GM18861 (cell line): ENCODE measurements around the gene MRPS6.

ENCODE experiments used
- ATAC-seq: cut with Tn5 transposase; IDR thresholded peaks from one replicate; pipeline ENCODE4 v1.9.1; 2021; ENCODE audit not compliant: unreplicated experiment

MRPS6 gene

DNA sequence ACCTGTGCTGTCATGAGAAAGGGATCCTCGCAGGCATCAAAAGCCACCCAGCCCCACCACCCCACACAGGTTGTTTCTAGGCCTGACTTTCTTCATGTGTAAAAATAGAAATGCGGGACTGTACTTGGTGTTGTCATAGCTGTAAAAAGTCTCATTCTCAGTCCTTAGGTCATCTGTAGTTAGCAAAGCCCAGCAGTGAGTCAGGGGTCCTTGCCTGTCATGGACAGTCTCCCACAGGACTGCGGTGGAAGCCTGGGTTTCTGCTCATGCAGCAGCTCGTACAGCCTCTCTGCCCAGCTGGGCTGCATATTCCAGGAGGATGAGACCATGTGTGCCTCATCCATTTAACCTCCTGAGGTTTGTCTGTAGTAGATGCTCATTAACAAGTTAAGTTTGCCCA is 58.2 kb downstream of the MRPS6 start:
- ATAC-seq: no peak

DNA sequence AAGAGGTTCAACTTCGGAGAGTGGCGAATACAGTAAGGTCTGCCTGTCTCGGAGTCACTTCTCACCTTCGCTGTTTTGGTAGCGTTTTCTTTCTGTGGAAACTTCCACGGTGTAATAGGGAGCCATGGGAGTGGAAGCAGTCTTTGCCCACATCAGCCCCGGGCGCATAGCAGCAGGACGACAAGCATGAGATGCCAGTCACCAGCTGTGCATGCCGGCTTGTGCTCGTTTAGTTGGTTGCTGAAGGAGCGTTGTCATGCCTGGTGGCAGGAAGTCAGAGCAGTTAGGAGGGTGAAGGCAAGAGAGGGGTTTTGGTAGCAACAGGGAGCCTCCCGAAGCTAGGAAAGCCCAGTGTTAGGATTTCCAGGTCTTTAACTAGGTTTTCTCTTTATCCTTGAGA is 58.8 kb downstream of the MRPS6 start:
- no peak for ATAC-seq

DNA sequence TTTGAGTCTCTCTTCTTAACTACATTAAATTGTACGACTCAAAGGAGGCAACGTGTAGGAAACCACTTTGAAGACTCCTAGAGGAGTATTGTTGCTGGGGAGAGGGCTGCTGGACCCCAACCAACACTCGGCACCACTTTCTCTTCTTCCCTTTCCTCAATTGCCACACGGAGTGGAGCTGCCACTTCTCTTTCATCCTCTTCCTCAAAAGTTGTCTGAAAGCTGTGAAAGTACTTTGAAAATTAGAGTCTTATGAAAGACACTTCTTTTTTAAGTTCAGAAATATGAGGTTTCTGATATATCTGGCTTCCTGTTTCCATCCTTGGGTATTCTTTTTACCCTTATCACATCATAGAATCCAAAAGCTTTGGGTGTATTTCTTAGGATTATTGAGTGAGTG is 59.5 kb downstream of the MRPS6 start:
- ATAC-seq: no peak

DNA sequence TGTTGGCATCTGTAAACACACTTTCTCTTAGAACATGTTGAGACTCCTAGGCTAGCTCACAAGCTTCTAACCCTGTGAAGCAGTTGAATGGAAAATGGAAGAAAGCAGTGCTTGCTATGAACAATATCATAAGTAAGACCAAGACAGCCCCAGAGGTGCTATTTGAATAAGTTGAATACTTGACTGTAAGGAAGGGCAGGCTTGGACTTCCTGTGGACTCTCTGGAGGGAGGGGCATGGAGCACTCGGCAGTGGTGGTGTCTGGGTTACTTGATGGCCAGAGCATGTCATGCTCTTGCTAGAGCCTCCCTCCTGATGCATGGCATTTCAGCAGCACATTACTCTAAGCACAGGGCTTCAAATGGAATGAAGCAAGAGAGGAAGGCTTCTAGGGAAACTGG is 60.0 kb downstream of the MRPS6 start:
- no peak for ATAC-seq

DNA sequence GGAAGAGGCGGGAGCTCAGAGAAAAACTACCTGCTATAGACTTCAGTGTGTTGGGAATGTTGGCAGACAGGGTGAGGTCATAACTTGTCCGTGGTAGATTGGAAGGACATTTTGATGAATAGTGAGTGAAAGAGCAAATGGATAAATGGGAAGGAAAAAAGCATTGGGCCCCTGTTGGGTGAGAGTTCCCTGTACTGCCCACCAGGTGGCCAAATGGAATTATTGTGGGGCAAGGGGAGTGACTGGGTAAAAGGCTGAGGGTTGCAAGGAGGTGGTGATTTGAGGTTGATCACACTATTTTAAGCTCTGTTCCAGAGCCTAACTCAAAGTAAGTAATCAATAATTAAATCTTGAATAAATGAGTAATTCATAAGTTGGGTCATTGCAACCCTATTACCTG is 60.4 kb downstream of the MRPS6 start:
- ATAC-seq: no peak

DNA sequence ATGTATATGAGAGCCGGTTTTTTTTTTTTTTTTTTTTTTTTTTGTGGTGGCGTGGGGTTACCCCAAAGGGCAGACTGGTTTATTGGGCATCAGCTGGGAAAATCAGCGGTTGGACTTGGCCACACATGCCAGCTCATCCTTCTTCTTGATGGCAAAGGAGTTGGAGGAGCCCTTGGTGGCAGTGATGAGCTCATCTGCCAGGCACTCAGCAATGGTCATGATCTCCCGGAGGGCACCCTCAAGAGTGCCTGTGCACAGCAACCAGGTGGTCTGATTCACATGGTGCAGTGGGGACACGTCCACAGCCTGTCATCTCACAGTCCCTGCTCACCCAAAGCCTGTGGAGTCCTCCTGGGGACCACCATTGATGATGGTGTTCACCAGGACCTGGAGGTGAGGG is 62.0 kb downstream of the MRPS6 start:
- no peak for ATAC-seq

DNA sequence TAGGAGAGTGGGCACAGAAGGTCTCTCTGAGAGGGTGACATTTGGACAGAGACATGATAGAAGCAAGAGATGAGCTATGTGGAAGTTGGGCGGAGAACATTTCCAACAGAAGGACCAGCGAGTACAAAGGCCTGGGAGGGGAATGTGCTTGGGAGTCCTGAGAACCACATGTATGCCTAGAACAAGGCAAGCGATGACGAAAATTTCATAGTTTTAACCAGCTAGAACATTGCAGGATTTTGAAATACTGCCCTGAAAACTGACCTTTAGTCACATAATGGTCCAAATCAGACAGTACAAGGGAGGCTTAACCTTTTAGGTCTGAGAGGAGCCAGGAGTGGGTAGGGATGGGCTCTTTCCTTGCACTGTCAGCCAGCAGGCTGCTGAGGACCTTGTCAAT is 68.0 kb downstream of the MRPS6 start:
- ATAC-seq: no peak

DNA sequence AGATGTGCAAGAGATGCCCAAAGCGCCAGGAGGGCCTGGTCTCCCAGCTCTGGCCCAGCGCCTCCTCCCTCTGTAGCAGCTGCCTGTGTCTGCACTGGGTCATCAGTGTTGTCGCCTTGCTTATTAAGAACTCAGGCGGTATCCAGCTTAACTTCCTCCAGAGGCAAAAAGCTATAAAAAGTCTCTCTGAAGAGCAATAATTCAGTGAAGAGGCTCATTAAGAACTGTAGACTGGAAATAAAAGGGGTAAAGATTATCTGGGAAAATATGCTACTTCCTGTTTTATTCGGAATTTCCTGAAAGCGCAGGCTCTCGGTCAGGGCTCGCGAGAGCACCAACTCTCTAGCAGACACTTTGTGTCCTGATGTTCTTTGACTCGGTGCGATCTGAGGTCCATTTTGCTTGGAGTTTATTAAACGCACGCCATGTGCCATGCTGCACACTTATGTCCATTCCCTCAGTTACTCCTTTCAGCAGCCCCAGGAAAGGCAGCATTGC is 70.4 kb downstream of the MRPS6 start:
- no peak for ATAC-seq

DNA sequence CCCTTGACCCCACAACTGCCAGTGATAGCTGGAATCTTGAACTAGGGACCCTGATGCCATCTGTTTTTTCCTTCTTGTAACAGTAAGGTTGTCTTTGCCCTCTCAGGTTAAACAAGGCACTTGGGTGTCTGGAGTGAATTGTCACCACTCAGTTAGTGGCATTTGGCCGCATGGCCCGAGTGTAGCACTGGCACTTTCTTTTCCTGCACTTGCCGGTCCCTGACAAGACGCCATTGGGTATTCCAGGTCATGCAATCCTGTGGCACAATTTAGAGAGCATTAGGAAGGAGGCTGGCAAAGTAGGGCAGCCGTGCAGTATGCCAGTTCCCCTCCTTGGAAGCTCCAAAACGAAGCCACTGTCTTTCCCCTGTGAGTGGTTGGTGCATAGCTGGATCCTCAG is 70.8 kb downstream of the MRPS6 start:
- no peak for ATAC-seq

DNA sequence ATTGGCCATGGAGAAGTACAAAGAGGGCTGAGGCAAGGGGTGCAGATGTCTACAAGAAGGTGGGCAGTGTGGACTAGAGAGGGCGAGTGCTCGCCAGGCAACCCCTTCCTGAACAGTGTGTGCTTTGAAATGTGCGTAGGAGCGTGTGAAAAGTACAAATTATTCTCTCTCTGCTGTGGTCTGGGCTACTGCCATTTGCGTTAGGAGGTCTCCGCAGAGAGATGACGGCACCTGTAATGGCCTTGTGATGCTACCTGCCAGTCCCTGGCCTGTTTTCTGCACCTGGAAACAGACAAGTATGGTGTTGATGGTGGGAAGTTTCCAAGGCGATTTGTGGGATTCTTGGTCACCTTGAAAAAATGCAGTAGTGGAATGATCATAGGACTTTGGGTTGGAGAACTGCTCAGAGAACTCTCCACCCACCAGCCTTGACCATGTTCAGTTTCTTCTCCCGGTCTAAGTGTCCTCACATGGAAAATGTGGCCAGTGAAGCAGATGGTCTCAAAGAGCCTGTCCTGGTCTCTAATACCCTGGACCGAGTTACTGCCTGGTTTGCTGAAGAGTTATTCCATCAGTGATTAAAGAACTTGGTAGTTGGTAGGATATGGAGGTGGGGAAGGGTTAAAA is 74.5 kb downstream of the MRPS6 start:
- no peak for ATAC-seq

DNA sequence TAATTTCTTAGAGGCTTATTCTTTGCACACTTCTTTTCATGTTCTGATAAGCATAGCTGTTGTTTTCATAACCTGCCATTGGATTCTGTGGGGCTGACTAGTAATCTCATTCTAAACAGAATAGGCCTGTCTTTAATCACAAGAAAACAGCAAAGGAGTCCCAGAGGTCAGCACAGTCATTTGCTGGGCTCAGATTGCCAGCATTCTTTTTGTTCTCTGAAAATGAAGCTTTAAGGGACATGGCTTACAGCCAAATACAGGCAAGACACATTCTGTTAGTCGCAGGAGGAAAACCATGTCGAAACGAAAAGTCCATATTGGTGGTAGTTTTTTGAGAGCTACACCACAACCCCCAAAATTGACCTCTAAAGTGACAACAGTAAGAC is 75.0 kb downstream of the MRPS6 start:
- ATAC-seq: no peak

DNA sequence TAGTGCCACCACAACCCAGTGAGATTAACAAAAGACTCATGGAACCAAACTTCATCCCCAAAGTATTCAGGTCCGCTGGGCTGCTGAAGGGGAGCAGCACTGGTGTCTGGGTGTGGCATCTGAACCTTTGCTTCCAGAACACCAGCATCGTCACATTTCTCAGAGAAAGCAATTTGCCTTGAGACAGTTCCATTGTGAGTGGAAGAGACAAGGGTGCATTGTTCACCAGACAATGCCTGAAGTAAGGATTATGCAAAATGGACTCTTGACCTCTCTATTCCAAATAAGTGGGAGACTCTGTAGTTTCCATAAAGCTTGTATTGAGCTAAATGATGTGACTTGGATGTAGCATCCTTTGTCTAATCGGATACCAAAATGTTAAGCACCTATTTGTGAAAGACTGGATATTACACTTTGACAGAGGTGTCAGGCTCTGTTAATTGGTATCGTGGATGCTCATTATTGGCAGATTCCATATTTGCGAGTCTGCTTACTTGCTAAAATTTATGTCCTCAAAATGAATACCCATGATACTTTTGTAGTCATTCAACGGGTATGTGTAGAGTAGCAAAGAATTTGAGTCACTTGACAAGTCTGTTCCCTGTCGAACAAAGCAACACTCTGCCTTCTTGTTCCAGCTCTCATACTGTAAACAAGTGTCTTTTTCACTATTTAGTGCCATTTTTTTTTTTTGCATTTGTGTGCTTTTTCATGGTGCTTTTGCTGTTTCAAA is 75.6 kb downstream of the MRPS6 start:
- ATAC-seq: no peak

DNA sequence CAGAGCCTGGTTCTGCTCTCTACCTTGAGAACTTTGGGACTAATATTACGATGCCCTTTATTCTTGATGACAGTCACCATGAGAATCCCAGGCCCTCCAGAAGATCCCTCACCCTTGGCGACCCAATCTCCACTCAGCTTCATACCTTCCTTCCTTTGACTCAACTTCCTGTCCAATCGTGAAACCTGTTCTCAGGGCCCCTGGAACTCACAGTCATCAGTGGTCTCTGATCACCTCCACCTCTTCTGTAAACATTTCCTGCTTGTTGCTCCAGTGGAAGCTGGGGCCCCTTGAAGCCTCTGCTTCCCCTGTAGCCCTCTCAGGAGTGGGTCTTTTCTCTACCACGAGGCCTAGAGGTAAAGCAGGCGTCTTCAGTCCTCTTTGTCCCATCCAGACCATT is 79.1 kb downstream of the MRPS6 start:
- no peak for ATAC-seq

DNA sequence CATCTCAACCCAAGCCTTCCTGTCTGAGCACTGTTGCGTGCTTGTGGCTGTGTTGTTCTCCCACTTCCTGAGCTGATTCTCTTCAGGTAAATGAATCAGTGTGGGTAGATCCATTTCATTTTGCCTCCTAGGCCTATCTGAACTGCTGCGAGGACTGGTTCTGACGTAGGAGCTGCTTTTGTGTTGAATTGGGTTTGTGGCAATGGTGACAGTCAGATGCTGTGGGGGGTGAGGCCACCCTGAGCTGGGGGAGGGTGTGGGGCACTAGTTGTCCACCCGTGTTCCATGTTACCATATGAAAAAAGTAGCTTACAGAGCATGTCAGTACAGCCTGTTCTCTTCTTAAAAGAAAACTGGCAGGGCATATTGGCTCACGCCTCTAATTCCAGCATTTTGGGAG is 81.5 kb downstream of the MRPS6 start:
- no peak for ATAC-seq

DNA sequence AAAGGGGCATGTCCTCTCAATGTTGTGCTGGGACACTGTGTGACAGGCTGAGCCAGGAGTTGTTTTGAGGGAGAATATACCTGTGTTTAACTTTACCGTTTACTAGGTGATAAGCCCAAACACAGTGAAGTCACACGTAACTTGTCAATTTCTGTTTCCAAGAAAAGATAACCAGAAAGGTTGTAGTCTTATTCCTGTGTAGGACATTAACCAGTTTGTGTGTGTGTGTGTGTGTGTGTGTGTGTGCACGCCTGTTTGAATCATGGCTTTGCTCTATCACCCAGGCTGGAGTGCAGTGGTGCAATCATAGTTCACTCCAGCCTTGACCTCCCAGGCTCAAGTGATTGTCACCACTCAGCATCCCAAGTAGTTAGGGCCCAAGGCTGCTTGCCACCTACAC is 83.6 kb downstream of the MRPS6 start:
- no peak for ATAC-seq

DNA sequence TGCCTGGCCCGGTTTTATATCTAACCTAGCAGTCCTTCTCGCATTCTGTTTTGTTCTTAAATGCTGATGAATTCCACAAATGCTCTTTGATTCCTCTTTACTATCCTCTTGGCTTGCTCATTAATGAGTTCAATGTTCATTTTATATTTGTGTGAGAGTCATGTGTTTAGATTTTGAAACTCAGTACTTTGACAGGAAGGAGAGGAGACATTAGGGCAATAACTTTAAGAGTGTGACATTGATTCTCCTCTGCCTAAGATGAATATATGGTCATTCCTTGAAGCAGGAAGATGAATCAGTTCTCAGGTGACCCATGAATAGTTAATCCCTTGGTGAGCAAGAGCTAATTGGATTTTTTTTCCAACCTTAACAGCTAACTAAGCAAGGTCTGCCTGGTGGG is 84.1 kb downstream of the MRPS6 start:
- no peak for ATAC-seq

DNA sequence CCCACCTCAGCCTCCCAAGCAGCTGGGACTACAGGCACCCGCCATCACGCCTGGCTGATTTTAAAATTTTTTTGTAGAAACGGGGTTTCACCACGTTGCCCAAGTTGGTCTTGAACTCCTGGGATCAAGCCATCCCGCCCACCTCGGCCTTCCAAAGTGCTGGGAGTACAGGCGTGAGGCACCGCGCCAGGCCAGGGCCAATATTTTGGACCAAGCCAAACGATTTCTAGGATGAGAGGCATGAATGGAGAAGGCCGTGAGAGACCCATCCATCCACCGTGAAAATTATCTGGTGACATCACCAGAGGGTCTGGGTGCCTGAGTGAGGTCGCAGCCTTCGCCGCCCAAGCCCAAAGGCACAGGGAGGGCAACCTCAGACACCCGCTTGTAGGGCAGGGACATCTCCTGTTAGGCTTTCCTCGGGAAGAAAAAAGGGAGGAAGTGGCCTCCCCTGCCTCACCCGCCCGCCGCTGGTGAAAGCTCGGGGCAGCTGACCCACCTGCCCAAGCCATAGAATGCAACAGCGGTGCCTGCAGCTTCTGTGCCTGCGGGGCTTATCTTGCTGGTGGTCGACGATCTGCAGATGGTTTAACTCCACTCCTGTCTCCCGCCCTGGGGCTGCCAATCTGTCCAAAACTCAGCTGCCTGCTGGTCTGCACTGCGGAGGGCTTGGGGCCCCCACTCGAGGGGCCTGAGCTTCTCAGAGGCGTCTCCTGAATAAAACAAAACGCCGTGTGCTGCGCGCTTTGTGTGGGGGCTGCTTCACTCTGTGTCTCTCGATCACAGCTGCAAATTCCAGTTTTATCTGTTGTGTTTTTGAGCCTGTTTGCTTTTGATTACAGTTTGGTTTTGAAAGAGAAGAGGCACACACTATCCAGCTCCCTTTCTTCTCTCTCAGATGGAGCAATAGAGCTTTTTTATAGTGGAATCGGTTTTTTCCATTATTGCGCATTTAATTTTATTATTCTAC is 85.8 kb downstream of the MRPS6 start:
- ATAC-seq: no peak

DNA sequence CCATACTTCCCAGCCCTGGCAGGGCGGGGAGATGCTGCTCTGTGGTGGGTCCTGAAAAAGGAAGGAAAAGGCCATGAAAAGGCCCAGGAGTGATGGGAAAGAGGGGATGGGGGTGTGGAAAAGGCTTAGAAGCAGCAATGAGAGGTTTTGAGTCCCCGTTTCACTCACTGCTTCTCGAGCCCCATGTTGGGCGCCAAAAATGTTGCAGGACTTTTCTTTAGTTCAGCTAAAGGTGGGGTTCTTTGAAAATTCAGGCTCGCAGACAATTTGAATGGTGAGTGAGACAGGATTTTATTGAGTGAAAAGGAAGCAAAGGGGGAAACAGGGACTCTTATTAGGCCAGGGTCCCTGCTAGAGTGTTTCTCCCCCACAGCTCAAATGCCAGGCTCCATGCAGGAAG is 93.1 kb downstream of the MRPS6 start:
- ATAC-seq: no peak

DNA sequence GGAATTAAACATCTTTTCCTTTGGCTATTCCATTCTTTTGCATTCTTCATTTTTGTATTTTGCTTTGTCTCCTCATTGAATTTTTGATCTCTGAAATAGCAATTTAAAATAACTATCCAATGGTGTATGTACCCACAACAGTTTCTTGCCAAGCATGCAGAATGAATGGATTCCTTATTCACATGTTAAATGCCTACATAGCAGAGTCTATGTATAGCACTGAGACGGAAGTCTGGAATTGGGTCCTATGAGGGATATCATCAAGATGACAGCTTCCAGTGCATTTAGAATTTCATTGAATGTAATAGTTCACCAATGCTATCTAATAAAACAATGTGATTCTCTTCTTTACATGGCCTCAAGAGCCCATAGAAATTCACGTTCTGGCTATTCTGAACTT is 97.5 kb downstream of the MRPS6 start:
- ATAC-seq: no peak

DNA sequence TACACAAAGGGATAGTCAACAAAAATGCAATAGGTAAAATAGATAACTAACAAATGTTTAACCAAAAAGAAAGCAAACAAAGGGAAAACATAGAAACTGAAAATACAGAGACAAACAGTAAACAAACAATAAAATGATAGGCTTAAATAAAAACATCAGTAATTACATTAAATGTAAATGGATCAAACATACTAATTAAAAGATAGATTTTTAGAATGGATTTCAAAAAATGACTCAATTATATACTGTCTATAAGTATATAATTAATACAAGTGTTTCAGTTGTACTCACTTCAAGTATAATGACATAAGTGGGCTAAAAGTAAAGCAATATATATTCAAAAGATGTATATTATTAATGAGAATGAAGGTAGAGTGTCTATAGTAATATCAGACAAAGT is 101.1 kb downstream of the MRPS6 start:
- no peak for ATAC-seq

DNA sequence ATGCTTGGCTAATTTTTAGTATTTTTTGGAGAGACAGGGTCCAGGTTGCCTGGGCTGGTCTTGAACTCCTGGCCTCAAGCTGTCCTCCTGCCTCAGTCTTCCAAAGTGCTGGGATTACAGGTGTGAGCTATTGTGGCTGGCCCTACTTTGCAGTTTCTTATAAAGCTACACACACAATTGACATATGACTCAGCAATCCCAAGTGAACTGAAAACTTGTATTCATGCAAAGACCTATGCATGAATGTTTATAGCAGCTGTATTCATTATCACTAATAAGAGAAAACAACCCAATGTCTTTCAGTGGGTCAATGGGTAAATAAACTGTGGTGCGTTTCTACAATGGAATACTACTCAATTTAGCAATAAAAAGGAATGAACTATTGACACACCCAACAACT is 103.1 kb downstream of the MRPS6 start:
- ATAC-seq: no peak
